Stimulated activated CD8-positive, alpha-beta memory T cell treated with anti-CD3 and anti-CD28 coated beads, Interleukin-7, amount 100 ng/mL, for 48 hours (primary cell): Measurements from ENCODE around the gene PIP5K1B.

Experiments used
- DNase-seq, 2 donors: peaks; one replicate each; pipeline ENCODE4 v3.0.0-alpha.2; 2020; ENCODE audit warnings: low read depth in 1 of 2; ENCODE audit errors: extremely low read depth in 1 of 2

Gene PIP5K1B

DNA sequence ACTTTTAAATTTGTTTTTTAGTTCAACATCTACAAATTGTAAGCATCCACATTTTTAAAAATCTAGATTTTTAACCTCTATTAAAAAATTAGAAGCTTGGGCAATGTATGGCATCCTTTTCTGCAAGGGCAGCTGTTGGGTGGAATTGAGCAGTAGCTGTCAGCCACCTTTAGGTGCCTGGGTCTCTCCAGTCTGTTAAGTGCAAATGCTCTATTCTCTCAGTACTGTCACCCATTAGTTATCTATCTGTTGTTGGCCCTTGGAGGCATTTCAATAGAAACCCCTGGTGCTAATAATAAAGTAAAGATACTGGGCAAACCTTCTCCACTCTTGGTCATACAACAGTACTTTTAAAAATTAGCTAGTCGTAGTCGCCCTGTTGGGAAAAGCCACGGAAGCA lies 63.6 kb downstream of the PIP5K1B start:
- DNase-seq: no peak

- no peak for DNase-seq
Observed at GRCh38 chr9:68769852-68770251, 64.8 kb downstream of the PIP5K1B start.

- no peak for DNase-seq
Observed at GRCh38 chr9:68771376-68771775, 66.3 kb downstream of the PIP5K1B start.

- no peak for DNase-seq
Observed at GRCh38 chr9:68775003-68775730, 70.1 kb downstream of the PIP5K1B start.

GRCh38 chr9:68777070-68777763 lies 72.2 kb downstream of the PIP5K1B start:
- DNase-seq: no peak

- DNase-seq: no peak
Observed at GRCh38 chr9:68778635-68779034, 73.6 kb downstream of the PIP5K1B start.

DNA sequence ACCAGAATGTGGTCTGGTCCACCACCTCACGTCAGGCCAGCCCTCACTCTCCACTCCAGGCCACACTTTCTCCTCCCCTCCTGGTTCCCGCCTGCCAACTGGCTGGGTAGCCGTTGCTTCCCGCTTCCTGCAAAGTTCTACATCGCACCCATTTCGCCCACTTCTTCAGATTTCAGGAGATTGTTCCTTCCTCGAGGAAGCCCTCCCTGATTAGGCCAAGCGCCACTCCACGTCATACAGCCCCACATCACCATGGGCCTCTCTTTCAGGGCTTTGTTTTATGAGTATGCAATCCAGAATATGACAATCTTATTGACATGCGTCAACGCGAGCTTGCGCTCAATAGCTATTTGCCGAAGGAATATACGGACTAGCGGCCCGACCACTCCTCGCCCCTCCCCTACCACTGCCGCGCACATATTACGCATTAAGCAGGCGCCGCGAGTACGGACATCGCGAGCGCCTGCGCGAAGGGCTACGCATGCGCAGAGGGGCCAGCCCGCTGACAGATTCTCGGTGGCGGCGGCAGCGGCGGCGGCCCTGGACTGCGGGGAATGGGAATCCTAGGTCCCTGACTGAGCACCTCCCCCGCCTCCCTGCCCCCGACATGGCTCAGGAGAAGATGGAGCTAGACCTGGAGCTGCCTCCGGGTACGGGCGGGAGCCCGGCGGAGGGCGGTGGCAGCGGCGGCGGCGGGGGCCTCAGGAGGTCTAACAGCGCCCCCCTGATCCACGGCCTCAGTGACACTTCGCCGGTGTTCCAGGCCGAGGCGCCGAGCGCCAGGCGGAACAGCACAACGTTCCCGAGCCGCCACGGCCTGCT lies 74.7 kb downstream of the PIP5K1B start:
- DNase-seq: peak; percentile 85 to 86

- DNase-seq: no peak
Observed at GRCh38 chr9:68780380-68780712, 75.3 kb downstream of the PIP5K1B start.

DNA sequence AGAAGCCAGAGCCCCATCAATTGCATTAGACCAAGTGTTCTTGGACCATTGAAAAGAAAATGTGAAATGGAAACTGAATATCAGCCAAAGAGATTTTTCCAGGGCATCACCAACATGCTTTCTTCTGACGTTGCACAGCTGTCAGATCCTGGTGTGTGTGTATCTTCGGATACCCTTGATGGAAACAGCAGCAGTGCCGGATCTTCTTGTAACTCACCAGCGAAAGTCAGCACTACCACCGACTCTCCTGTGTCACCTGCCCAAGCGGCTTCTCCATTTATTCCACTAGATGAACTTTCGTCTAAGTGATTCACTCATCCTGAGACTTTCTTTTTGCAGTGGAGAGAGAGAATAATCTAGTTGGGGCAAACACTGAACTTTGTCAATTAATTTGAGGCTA lies 75.7 kb downstream of the PIP5K1B start:
- DNase-seq: no peak

- DNase-seq: no peak
Observed at GRCh38 chr9:68781928-68782327, 76.9 kb downstream of the PIP5K1B start.

- no peak for DNase-seq
Observed at GRCh38 chr9:68782546-68782945, 77.5 kb downstream of the PIP5K1B start.

DNA sequence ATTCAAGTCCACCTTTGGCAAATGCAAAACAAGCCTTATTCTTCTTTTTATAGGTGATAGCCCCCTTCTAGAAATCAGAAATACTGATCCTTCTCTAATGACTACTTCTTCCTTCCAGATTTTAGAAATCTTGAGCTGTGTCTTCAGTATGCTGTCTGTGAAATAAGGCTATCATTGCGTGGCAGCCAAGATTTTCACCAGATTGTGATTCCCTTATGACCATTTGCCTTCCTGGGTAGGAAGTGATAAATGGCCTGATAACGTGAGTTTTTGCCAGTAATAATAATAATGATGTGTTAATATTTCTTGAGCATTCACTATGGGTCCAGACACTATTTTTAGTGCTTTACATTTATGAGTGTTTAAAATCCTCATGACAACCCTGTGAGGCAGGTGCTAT lies 80.9 kb downstream of the PIP5K1B start:
- DNase-seq: no peak

GRCh38 chr9:68791169-68791568 lies 86.1 kb downstream of the PIP5K1B start:
- DNase-seq: no peak

- no peak for DNase-seq
Observed at GRCh38 chr9:68793605-68794343, 88.7 kb downstream of the PIP5K1B start.

GRCh38 chr9:68794898-68795297 lies 89.9 kb downstream of the PIP5K1B start:
- DNase-seq: no peak

DNA sequence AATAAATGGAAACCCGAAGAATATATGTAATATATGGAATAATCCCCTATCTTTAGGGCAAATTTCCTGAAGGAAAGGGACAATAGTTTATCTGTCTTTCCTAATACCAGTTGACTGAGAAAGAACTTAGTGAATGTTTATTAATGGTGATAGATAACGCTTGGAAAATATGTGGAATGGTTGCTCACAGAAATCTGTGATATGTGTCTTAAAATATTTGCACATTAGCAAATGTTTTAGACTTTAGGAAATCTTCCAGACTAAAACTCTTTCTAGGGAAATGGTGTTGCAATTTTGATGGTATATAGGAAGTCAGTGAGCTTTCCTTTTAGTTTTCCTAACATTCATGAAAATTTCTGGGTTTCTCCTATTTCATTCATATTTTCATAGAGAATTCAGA lies 90.4 kb downstream of the PIP5K1B start:
- DNase-seq: no peak

- no peak for DNase-seq
Observed at GRCh38 chr9:68797116-68797515, 92.1 kb downstream of the PIP5K1B start.

DNA sequence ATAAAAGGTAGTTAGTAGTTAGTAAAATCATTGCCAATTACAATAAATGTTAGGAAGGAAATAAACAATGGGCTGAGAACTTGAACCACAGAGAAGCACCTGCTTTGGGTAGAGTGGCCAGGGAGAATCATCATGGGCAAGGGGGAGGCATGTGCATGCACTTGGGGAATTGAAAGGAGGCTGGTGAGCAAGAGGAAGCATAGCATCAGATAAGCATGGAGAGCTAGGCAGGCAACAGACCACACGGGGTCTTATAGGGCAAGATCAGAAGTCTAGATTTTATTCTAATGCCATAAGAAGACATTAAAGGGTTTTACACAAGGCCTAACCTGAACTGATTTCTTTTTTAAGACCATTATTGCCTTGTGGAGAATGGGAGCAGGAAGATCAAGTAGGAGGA lies 93.4 kb downstream of the PIP5K1B start:
- DNase-seq: no peak

DNA sequence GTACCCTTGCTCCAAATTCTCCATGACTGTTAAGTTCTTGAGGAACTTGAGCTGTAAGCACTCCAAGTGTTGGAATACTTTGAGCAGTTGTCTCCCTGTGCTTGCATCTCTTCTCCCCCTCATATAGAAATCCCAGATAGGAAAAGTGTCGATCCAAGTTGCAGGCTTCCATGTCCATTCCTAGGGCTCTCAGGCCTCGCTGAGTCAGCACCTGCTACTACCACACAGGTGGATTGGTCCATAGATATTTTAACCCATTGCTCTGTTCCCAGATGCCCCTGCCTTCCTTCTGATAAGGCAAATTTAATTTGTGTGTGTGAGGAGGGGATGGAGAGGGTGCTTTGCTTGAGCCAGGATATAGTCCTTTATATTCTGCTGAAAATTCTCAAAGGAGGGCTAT lies 95.8 kb downstream of the PIP5K1B start:
- DNase-seq: no peak

DNA sequence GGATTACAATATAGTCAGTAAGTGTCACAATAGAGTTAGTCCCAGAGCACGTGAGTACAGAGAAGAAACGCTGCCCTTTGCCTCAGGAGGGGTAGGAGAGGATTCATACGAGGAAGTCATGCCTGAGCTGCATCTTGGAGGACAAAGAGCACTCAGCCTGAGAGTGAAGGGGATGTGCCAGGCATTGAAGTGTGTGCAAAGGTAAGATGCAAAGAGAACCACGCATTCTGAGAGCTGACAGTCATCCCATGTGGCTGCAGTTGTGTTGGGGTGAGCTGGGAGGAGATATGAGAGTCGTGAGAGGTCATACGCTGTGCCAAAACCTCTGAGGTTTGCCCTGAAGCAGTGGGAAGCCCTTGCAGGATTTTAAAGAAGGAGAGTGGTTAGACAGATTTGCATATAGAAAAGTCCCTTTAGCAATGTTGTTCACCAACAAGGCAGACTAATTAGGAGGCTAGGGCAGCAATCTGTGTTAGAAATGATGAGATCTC lies 97.5 kb downstream of the PIP5K1B start:
- DNase-seq: peak; percentile 27 to 29
